Loucy (cell line): ENCODE results near the gene TNS3.

Experiments
- H2AFZ ChIP-seq: fragments of 200-600 bp; sonication (generic); 2 replicates; pipeline ENCODE4 v1.6.0; 2016; ENCODE audit warnings: antibody characterized with exemption, mild to moderate bottlenecking, low read length, moderate library complexity
- H3F3A ChIP-seq: fragments of 200-600 bp; 2 replicates; pipeline ENCODE4 v1.6.0; 2016; ENCODE audit warnings: antibody characterized with exemption, low read depth, mild to moderate bottlenecking
- H3K27me3 ChIP-seq: fragments of 200-600 bp; sonication (generic); 2 replicates; pipeline ENCODE4 v1.6.1; 2014; ENCODE audit warnings: low read length, mild to moderate bottlenecking; ENCODE audit not compliant: insufficient read depth, poor library complexity, severe bottlenecking
- H3K36me3 ChIP-seq: fragments of 200-600 bp; sonication (generic); 2 replicates; pipeline ENCODE4 v1.6.1; 2016; ENCODE audit warnings: low read length; ENCODE audit not compliant: insufficient read depth
- H3K4me1 ChIP-seq: fragments of 200-600 bp; sonication (generic); 2 replicates; pipeline ENCODE4 v1.5.1; 2014; ENCODE audit warnings: low read length, mild to moderate bottlenecking; ENCODE audit not compliant: insufficient read depth, poor library complexity, severe bottlenecking
- H3K4me2 ChIP-seq: fragments of 200-600 bp; sonication (generic); 2 replicates; pipeline ENCODE4 v1.6.0; 2014; ENCODE audit warnings: antibody characterized with exemption, low read length, low read depth, mild to moderate bottlenecking; ENCODE audit not compliant: poor library complexity, severe bottlenecking
- H3K4me3 ChIP-seq: fragments of 200-600 bp; sonication (generic); 2 replicates; pipeline ENCODE4 v1.5.1; 2014; ENCODE audit warnings: low read length, mild to moderate bottlenecking, mixed read lengths; ENCODE audit not compliant: poor library complexity, severe bottlenecking
- H3K79me2 ChIP-seq: fragments of 200-600 bp; sonication (generic); 2 replicates; pipeline ENCODE4 v1.6.1; 2014; ENCODE audit warnings: low read length; ENCODE audit not compliant: insufficient read depth
- H3K9ac ChIP-seq: fragments of 200-600 bp; sonication (generic); 2 replicates; pipeline ENCODE4 v1.6.0; 2014; ENCODE audit warnings: mild to moderate bottlenecking, low read depth, low read length, moderate library complexity; ENCODE audit not compliant: poor library complexity, severe bottlenecking
- H3K9me2 ChIP-seq: fragments of 200-600 bp; sonication (generic); replicated peaks from 2 replicates; pipeline ENCODE4 v1.6.1; 2016; ENCODE audit warnings: low read depth, low read length, mixed read lengths
- H3K9me3 ChIP-seq: fragments of 200-600 bp; sonication (generic); 2 replicates; pipeline ENCODE4 v1.6.1; 2014; ENCODE audit warnings: mild to moderate bottlenecking, antibody characterized with exemption, low read length, low read depth; ENCODE audit not compliant: insufficient read depth
- H4K20me1 ChIP-seq: fragments of 200-600 bp; sonication (generic); 2 replicates; pipeline ENCODE4 v1.6.0; 2014; ENCODE audit warnings: antibody characterized with exemption, low read length, mild to moderate bottlenecking; ENCODE audit not compliant: insufficient read depth, poor library complexity, severe bottlenecking
- EZH2phosphoT487 ChIP-seq: fragments of 200-600 bp; IDR thresholded peaks from 2 replicates; pipeline ENCODE4 v1.6.1; 2018; ENCODE audit warnings: antibody characterized with exemption, mild to moderate bottlenecking, moderate library complexity, borderline replicate concordance
- TF ChIP-seq, protein P1 (sequence below): fragments of 200-600 bp; sonication (generic); conservative IDR thresholded peaks from 2 replicates; pipeline ENCODE4 v1.5.1; 2014; ENCODE audit warnings: mild to moderate bottlenecking, antibody characterized with exemption, low read length

The TNS3 gene

DNA sequence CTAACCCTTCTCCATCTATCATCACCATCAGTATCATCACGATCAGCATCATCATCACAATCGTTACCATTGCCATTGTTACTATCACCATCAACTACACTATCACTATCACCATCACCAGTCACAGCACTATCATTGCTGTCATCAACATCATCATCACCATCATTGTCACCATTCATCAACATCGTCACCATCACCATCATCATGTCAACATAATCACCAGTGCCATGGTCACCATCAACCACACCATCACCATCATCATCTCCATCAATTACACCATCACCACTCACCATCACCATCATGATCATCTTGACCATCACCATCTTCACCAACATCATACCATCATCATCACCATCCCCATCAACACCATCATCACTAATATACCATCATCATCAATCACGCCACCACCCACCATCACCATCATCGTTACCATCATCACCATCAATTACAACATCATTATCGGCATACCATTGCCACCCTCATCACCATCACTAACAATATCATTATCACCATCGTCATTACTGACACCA is 66.5 kb downstream of the TNS3 start:
- no peak overlapping the region for H3K9ac ChIP-seq
- H3K4me3 ChIP-seq: no peak overlapping the region
- H3K36me3 ChIP-seq: no peaks in the 10 kb centered on the region
- H3K9me3 ChIP-seq: peaks cover 6% of the 10 kb centered on the region; the same call in 1 of the 2 replicates
- no peak overlapping the region for H3K4me2 ChIP-seq
- no peak overlapping the region for H2AFZ ChIP-seq
- TF ChIP-seq, protein P1, sequence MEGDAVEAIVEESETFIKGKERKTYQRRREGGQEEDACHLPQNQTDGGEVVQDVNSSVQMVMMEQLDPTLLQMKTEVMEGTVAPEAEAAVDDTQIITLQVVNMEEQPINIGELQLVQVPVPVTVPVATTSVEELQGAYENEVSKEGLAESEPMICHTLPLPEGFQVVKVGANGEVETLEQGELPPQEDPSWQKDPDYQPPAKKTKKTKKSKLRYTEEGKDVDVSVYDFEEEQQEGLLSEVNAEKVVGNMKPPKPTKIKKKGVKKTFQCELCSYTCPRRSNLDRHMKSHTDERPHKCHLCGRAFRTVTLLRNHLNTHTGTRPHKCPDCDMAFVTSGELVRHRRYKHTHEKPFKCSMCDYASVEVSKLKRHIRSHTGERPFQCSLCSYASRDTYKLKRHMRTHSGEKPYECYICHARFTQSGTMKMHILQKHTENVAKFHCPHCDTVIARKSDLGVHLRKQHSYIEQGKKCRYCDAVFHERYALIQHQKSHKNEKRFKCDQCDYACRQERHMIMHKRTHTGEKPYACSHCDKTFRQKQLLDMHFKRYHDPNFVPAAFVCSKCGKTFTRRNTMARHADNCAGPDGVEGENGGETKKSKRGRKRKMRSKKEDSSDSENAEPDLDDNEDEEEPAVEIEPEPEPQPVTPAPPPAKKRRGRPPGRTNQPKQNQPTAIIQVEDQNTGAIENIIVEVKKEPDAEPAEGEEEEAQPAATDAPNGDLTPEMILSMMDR: no peak
- TF ChIP-seq EZH2phosphoT487: no peak
- H3F3A ChIP-seq: no peaks in the 10 kb centered on the region
- no peaks in the 10 kb centered on the region for H4K20me1 ChIP-seq
- no peaks in the 10 kb centered on the region for H3K79me2 ChIP-seq
- H3K27me3 ChIP-seq: no peaks in the 10 kb centered on the region
- H3K9me2 ChIP-seq: no peaks in the 10 kb centered on the region
- no peaks in the 10 kb centered on the region for H3K4me1 ChIP-seq

DNA sequence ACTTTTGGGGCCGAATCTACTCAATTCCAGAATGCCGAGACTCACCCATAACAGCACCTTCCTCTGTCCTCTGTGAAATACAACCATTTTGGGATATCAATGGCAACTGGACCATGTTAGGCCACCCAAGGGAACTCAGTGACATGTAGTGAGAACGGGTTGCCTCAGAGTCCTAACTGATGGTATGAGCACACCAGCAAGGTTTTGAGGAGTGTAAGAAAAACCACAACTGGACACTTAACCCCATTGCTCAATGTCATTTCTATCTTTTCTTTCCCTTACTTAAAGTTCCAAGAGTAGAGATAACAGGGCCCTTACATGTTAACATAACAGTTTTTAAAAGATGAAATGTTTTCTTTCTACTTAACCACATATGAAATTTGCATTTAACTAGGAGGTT is 67.1 kb downstream of the TNS3 start:
- Histone ChIP-seq H4K20me1 (no peaks in the 10 kb centered on the region), H3K79me2 (no peaks in the 10 kb centered on the region), H3F3A (no peaks in the 10 kb centered on the region), H2AFZ (no peak overlapping the region), H3K4me2 (no peak overlapping the region), H3K4me1 (no peaks in the 10 kb centered on the region), H3K9me3 (peaks cover 6% of the 10 kb centered on the region; the same call in 1 of the 2 replicates), H3K4me3 (no peak overlapping the region), H3K9me2 (no peaks in the 10 kb centered on the region), H3K9ac (no peak overlapping the region), H3K36me3 (no peaks in the 10 kb centered on the region), H3K27me3 (no peaks in the 10 kb centered on the region)
- no peak for TF ChIP-seq EZH2phosphoT487
- TF ChIP-seq, protein P1: no peak

DNA sequence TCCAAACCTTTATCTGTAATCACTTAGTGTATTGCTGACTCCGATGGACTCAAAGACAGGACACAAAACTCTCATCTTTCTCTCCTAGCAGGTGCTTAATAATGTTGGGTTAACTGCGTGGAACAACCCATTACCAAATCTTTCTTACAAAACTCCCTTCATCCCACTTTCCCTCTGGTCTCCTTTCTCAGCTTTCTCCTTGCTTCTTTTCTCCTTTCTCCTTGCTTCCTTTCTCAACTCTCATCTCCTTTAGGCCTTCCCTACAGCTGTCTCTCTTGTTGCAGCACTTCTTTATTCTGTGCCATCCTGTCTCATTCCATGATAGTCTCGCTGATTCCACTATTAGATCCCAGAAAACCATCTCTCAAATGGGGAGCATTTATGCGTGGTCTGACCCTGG is 67.5 kb downstream of the TNS3 start:
- no peaks in the 10 kb centered on the region for H3K27me3 ChIP-seq
- no peak overlapping the region for H3K9ac ChIP-seq
- peaks cover 6% of the 10 kb centered on the region; the same call in 1 of the 2 replicates for H3K9me3 ChIP-seq
- no peaks in the 10 kb centered on the region for H3F3A ChIP-seq
- no peaks in the 10 kb centered on the region for H3K79me2 ChIP-seq
- TF ChIP-seq EZH2phosphoT487: no peak
- TF ChIP-seq, protein P1: no peak
- no peak overlapping the region for H2AFZ ChIP-seq
- no peak overlapping the region for H3K4me3 ChIP-seq
- H3K36me3 ChIP-seq: no peaks in the 10 kb centered on the region
- no peak overlapping the region for H3K4me2 ChIP-seq
- H3K9me2 ChIP-seq: no peaks in the 10 kb centered on the region
- no peaks in the 10 kb centered on the region for H4K20me1 ChIP-seq
- no peaks in the 10 kb centered on the region for H3K4me1 ChIP-seq
